Measurements from ENCODE around the gene ZNF747.
"Not testable (repeated sequence)": the region's sequence is repeated elsewhere in the genome, so short reads cannot be mapped to it uniquely, and the experiment has no call there.

Gene ZNF747

GRCh38 chr16:30535106-30535776 is 583 bp upstream of the ZNF747 start:
- no peak for DNase-seq (ENCODE audit: low read depth in 2 of 3, low spot score in 2 of 3)

GRCh38 chr16:30533748-30534367 is 800 bp downstream of the ZNF747 start:
- DNase-seq (ENCODE audit: low read depth in 2 of 3, low spot score in 2 of 3), result no peak

GRCh38 chr16:30533146-30533522 is 1.5 kb downstream of the ZNF747 start:
- no peak for DNase-seq (ENCODE audit: low read depth in 2 of 3, low spot score in 2 of 3)

GRCh38 chr16:30532285-30533145 is 2.1 kb downstream of the ZNF747 start:
- DNase-seq (ENCODE audit: low read depth in 2 of 3, low spot score in 2 of 3), result no peak

- DNase-seq (ENCODE audit: low read depth in 2 of 3, low spot score in 2 of 3), result no peak
Measured at GRCh38 chr16:30530163-30531037, 4.3 kb downstream of the ZNF747 start.

- DNase-seq (ENCODE audit: low read depth in 2 of 3, low spot score in 2 of 3), result no peak
Measured at GRCh38 chr16:30528799-30529457, 5.7 kb downstream of the ZNF747 start.

- no peak for DNase-seq (ENCODE audit: low read depth in 2 of 3, low spot score in 2 of 3)
Measured at GRCh38 chr16:30527635-30528178, 7.0 kb downstream of the ZNF747 start.

GRCh38 chr16:30526823-30527634 is 7.6 kb downstream of the ZNF747 start:
- peak; percentile 74 to 95 (median 87) for DNase-seq (ENCODE audit: low read depth in 2 of 3, low spot score in 2 of 3)

GRCh38 chr16:30526137-30526822 is 8.4 kb downstream of the ZNF747 start, which contains the start of gene ZNF768:
ZNF768 (minus strand) TSS chr16:30526566; CDS start chr16:30526413, 153 bp downstream.
- no peak for DNase-seq (ENCODE audit: low read depth in 2 of 3, low spot score in 2 of 3)

- DNase-seq (ENCODE audit: low read depth in 2 of 3, low spot score in 2 of 3), result no peak
Measured at GRCh38 chr16:30525844-30526136, 8.9 kb downstream of the ZNF747 start.

- DNase-seq (ENCODE audit: low read depth in 2 of 3, low spot score in 2 of 3), result no peak
Measured at GRCh38 chr16:30524575-30525568, 9.8 kb downstream of the ZNF747 start.

- no peak for DNase-seq (ENCODE audit: low read depth in 2 of 3, low spot score in 2 of 3)
Measured at GRCh38 chr16:30523768-30524574, 10.7 kb downstream of the ZNF747 start.

GRCh38 chr16:30522702-30523463 is 11.8 kb downstream of the ZNF747 start:
- DNase-seq (ENCODE audit: low read depth in 2 of 3, low spot score in 2 of 3), result not testable (repeated sequence)

- DNase-seq (ENCODE audit: low read depth in 2 of 3, low spot score in 2 of 3), result no peak
Measured at GRCh38 chr16:30521873-30522641, 12.6 kb downstream of the ZNF747 start.

- no peak for DNase-seq (ENCODE audit: low read depth in 2 of 3, low spot score in 2 of 3)
Measured at GRCh38 chr16:30521476-30521872, 13.2 kb downstream of the ZNF747 start.

Data from activated CD8-positive, alpha-beta memory T cell treated with anti-CD3 and anti-CD28 coated beads for 48 hours (primary cell).